ENCODE results near the gene CCR9.

Gene CCR9

DNA sequence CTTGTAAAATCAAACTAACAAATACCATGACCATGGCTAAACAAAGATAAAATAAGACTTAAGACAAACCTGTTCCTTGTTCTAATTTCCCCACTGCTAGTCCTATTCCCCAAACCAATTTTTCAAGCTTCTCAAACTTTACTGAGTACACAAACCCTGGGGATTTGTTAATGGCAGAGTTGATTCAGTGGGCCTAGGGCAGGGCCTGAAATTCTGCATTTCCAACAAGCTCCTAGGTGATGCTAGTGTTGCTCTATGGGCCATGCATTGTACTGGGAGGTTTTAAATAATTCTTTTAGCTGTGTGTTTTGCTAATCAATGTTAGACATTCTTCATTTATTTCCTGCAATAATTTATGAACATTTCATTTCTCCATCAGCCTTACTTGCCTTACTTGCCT is 13.3 kb upstream of the CCR9 start:
- no peak for DNase-seq

DNA sequence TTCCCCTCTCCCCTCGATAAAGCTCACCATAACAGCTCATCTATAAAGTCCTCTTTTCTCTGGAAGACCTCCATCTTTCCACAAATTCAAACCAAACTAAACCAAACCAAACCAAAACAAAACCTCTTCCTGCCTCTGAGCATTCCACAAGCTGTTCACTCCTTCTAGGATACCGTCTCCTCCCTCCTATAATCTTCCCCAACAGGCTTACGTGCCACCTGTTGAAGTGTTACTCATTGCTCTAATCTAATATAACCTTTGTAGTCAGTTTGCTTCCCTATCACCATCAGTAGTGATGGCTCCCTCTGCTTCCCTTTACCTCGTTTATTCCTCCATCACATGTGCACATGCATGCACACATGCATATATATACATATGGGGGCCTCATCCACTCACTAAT is 12.7 kb upstream of the CCR9 start:
- no peak for DNase-seq

GRCh38 chr3:45874677-45875346 is 11.5 kb upstream of the CCR9 start:
- DNase-seq = no peak

GRCh38 chr3:45878124-45878523 is 8.2 kb upstream of the CCR9 start:
- DNase-seq = no peak

- no peak for DNase-seq
Observed at GRCh38 chr3:45880725-45881077, 5.6 kb upstream of the CCR9 start.

- no peak for DNase-seq
Observed at GRCh38 chr3:45881078-45882022, 5.0 kb upstream of the CCR9 start.

DNA sequence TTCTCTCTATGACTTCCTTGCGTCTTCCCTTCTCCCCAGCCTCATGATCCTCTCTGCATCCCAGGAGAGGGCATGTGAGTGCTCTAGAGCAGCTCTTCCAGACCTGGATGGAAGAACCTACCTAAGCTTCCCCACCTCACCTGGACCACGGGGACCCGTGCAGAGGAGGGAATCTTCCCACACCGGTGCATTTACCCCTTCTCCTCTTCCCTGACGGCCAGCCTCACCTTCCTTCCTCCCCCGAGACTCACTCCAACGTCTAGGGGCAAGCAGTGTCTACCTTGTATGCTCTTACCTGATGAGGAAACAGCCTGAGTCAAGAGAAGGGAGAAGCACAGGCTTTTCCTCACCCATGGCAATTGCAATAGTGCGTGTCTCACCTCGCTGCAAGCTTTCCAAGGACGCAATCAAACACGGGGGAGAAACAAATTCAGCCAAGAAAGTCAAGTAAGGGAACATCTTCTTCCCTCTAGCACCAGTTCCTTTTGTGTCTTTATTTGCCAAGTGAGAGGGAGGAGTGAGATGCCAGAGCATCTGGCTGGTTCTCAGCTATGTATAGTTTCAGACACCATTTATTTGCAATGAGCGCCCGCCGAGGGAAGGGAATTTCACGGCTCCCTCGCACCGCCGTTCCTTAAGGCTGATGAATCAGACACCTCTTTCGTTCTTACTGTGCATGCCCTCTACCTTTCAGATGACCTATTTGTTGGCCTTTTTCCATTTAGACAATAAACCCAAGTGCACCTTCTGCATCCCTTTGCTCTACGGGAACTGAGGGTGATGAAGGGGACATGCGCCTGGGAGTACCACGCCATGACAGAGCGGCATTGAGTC is 1.8 kb upstream of the CCR9 start:
- no peak for DNase-seq

- no peak for DNase-seq
Observed at GRCh38 chr3:45887285-45887684, 942 bp downstream of the CCR9 start.

DNA sequence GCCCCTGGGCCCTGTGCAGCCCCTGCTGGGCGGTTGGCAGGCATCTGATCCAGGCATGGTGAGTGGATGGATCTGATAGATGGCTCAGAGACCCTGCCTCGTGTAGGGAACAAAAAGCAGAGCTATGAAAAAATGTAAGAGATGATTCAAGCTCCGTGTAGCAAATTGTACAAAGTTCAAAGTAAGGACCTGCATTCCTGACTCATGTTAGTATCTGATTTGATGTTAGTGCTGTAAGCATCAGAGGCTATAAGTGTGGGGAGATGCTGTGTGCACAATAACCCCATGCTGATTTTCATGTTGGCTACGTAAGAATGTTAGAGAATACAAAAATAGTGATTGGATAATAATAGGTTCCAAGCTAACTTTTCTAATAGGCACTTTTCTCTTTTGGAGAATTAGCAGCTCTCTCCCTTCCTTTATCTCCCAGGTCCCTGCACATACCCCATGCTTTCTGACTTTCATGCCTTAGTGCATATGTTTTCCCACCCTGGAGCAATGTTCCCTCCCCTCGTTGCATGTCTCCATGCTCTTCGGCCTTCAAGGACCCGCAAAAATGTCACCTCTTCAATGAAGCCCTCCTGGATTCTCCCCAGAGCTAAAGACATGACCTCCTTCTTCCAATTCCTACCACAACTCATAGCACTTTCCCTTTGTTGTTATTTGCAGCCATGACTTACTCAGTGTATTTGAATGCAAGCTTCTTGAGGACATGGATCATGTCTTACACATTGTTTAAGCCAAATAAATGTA is 1.6 kb downstream of the CCR9 start:
- DNase-seq = no peak

- no peak for DNase-seq
Observed at GRCh38 chr3:45889337-45889736, 3.0 kb downstream of the CCR9 start.

DNA sequence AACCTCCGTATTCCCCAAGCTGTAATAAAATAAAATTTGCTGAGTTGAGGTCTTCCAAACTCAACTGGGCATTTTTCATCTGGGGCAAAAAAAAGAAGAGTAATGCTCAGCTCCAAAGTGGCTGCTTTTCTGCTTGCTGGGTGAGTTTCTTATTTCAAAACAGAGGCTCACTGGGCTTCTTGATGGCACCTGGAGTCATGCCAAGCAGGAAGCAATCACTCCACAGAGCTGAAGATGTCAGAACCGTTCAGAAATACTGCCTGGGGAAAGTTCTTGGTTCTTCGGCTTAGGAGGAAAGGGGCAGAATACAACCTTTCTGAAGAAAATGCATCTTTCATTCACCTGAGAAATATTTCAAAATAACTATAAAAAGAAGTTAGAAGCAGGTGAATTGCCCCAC is 4.1 kb downstream of the CCR9 start:
- DNase-seq = no peak

- no peak for DNase-seq
Observed at GRCh38 chr3:45892161-45892560, 5.8 kb downstream of the CCR9 start.

DNA sequence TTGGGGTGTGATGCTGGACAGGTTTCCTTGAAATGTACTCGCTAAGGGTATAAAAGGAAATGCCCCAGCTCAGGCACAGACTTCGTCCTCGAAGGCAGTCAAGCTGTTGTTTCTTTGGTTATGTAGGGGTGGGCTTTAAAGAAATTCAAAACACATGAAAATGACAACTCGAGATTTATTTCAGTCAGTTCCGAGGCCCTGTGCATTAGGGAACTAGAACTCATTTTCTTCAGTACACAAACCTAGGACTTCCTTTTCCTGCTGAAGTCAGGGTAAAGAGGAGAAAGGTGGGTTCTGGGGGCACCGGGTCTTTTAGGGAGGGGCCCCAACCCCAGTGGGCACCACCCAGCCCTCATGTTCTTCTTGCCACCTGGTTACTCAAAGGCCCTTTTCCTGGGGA is 7.7 kb downstream of the CCR9 start:
- DNase-seq = no peak

DNA sequence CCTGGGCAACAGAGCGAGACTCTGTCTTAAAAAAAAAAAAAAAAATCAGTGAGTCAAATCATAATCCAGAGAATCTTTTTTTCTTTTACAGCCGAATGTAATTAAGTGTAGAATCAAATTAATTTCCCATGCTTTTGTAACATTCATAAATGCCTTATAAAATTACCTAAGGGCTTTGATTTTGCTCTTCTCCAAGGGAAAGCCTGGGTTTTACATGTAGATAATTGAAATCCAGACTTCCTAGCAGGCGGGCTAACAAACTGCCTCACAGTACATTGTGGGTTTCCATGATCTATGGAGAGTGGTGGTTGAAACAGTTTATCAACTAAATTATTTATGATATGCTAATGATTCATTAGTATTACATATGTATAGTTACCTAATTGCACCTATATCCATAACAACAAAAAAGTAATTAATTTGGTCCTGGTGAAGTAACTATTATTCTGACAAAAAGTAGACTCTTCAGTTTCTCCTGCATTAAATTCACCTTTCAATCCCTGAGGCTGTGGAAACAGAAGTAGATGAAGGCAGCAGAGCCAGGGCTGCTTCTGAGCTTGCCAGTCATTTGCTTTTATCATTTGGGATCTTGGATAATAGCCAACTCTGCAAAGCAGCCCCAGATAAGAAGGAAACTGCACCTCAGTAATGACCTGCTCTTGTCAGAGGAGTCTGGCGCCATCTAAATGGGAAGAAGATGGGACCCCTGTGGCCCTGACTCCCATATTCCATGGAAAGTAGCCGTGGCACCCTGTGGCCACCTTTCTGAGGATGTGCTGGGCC is 9.5 kb downstream of the CCR9 start:
- no peak for DNase-seq

- DNase-seq = no peak
Observed at GRCh38 chr3:45896956-45897355, 10.6 kb downstream of the CCR9 start.

GRCh38 chr3:45904931-45905330 is 18.6 kb downstream of the CCR9 start:
- no peak for DNase-seq

- no peak for DNase-seq
Observed at GRCh38 chr3:45905755-45906154, 19.4 kb downstream of the CCR9 start.

DNA sequence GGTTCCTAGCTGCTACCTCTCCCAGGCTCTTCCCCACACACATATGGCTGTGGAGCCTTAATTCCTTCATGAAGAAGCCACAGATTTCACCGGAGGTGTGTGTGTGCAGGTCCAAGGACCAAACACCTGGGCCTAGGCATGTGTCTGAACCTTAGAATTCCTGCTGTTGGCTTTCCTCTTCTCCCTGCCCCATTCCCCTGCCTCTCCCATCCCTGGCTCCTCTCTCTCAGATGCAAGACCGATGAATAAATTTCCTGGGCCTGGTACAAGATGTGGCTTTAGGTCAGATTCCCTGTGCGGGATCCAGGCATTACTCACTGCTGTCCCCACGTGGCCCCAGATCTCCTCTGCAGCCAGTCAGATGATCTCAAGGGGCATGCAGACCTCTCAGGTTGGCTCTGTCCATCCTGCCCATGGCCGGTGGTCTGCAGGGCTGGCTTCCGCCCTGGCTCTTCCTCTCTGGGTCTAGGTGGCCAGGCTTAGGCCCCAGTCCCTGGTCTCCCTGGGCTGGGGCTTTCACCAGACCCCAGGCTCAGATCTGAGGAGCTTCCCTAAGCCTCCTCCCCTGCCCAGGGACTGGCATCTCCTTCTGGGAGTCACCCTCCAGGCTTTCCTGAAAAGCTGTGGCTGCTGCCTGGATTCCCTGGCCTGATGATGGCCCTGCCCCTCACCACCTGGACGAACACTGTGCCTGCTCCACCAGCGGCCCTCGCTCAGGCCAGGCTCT is 20.5 kb downstream of the CCR9 start:
- DNase-seq = no peak

- DNase-seq = no peak
Observed at GRCh38 chr3:45907769-45908705, 21.7 kb downstream of the CCR9 start.

DNA sequence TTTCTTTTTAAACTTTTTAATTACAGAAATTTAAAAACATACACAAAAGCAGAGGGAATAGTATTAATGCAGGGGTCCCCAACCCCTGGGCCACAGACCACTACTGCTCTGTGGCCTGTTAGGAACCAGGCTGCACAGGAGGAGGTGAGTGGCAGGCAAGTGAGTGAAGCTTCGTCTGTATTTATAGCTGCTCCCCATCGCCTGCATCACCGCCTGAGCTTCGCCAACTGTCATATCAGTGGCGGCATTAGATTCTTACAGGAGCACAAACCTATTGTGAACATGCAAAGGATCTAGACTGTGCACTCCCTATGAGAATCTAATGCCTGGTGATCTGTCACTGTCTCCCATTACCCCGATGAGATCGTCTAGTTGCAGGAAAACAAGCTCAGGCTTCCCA is 22.4 kb downstream of the CCR9 start:
- DNase-seq = no peak

Measured in femur (tissue), 1 donor.